MV-4-11 (cell line): ENCODE measurements around the gene SNX27.
"Not testable (repeated sequence)": the region's sequence is repeated elsewhere in the genome, so short reads cannot be mapped to it uniquely, and the experiment has no call there.

Experiments used
- DNase-seq: peaks from one replicate; lab custom pipeline; 2025; lab: John Stamatoyannopoulos, UW

Gene SNX27

GRCh38 chr1:151604291-151604690 lies 7.6 kb upstream of the SNX27 start:
- DNase-seq: no peak

GRCh38 chr1:151606384-151606783 lies 5.5 kb upstream of the SNX27 start:
- no peak for DNase-seq

- DNase-seq: no peak
Measured at GRCh38 chr1:151606857-151607256, 5.0 kb upstream of the SNX27 start.

- no peak for DNase-seq
Measured at GRCh38 chr1:151610142-151610541, 1.7 kb upstream of the SNX27 start.

- DNase-seq: peak; percentile 99
Measured at GRCh38 chr1:151611288-151611790, 511 bp upstream of the SNX27 start.

- peak; percentile 22 for DNase-seq
Measured at GRCh38 chr1:151612501-151613281, 841 bp downstream of the SNX27 start.

- DNase-seq: no peak
Measured at GRCh38 chr1:151613282-151613780, 1.5 kb downstream of the SNX27 start.

GRCh38 chr1:151615711-151616504 lies 4.1 kb downstream of the SNX27 start:
- DNase-seq: no peak

GRCh38 chr1:151616505-151616849 lies 4.6 kb downstream of the SNX27 start:
- no peak for DNase-seq

GRCh38 chr1:151618003-151618402 lies 6.2 kb downstream of the SNX27 start:
- DNase-seq: no peak

GRCh38 chr1:151618470-151618869 lies 6.6 kb downstream of the SNX27 start:
- DNase-seq: no peak

GRCh38 chr1:151618996-151619395 lies 7.1 kb downstream of the SNX27 start:
- DNase-seq: not testable (repeated sequence)

GRCh38 chr1:151619489-151620093 lies 7.7 kb downstream of the SNX27 start:
- DNase-seq: peak; percentile 16

- peak; percentile 80 for DNase-seq
Measured at GRCh38 chr1:151620286-151620685, 8.4 kb downstream of the SNX27 start.

GRCh38 chr1:151621351-151621750 lies 9.5 kb downstream of the SNX27 start:
- DNase-seq: no peak

GRCh38 chr1:151624783-151625182 lies 12.9 kb downstream of the SNX27 start:
- DNase-seq: no peak

- no peak for DNase-seq
Measured at GRCh38 chr1:151626740-151627334, 15.0 kb downstream of the SNX27 start.

- DNase-seq: no peak
Measured at GRCh38 chr1:151629278-151629677, 17.4 kb downstream of the SNX27 start.

GRCh38 chr1:151635479-151636072 lies 23.7 kb downstream of the SNX27 start:
- peak; percentile 55 for DNase-seq

- DNase-seq: no peak
Measured at GRCh38 chr1:151638074-151638775, 26.4 kb downstream of the SNX27 start.

GRCh38 chr1:151638812-151639211 lies 27.0 kb downstream of the SNX27 start:
- no peak for DNase-seq
